Astrocyte of the spinal cord (primary cell): ENCODE measurements around the gene SNAP47.
A peak's percentile ranks its signal among the peaks of the same experiment; 100 is the strongest.

Source experiments
- DNase-seq: peaks from one replicate; pipeline ENCODE4 v3.0.0; 2011; ENCODE audit warnings: low read depth, low spot score
- H3K4me3 ChIP-seq: 2 replicates; pipeline ENCODE4 v1.5.1; 2011; ENCODE audit warnings: low read depth, mild to moderate bottlenecking, low read length, moderate library complexity
- in situ Hi-C: cut with HindIII; loops from 2 replicates; pipeline ENCODE4 v1.10.0; 2017; ENCODE audit warnings: low sequenced_read_pairs
- TF ChIP-seq, protein P1 (sequence below): IDR thresholded peaks from 2 replicates; pipeline ENCODE4 v1.5.1; 2012; ENCODE audit warnings: low read depth, mild to moderate bottlenecking, low read length, inconsistent platforms

SNAP47 gene

DNA sequence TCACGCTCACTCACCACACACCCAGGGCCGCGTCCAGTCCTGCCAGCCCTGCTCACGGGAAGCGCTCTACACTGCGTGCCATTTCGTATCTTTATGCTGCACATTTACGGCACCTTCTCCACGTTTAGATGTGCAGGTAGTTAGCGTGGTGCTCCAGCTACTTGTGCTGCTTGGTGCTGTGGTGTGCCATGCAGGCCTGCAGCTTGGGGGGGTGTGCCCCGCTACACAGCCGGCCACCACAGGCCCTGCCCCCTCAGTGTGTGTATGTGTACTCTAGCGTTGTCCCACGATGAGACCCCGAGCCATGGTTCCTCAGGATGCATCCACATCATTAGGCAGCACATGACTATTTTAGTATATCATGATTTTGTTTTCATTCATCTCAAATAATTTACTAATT, 38.3 kb downstream of the SNAP47 start:
- no peak for DNase-seq
- in situ Hi-C loops = no loop called here
- TF ChIP-seq, protein P1, sequence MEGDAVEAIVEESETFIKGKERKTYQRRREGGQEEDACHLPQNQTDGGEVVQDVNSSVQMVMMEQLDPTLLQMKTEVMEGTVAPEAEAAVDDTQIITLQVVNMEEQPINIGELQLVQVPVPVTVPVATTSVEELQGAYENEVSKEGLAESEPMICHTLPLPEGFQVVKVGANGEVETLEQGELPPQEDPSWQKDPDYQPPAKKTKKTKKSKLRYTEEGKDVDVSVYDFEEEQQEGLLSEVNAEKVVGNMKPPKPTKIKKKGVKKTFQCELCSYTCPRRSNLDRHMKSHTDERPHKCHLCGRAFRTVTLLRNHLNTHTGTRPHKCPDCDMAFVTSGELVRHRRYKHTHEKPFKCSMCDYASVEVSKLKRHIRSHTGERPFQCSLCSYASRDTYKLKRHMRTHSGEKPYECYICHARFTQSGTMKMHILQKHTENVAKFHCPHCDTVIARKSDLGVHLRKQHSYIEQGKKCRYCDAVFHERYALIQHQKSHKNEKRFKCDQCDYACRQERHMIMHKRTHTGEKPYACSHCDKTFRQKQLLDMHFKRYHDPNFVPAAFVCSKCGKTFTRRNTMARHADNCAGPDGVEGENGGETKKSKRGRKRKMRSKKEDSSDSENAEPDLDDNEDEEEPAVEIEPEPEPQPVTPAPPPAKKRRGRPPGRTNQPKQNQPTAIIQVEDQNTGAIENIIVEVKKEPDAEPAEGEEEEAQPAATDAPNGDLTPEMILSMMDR = no peak
- no peak overlapping the region for H3K4me3 ChIP-seq

DNA sequence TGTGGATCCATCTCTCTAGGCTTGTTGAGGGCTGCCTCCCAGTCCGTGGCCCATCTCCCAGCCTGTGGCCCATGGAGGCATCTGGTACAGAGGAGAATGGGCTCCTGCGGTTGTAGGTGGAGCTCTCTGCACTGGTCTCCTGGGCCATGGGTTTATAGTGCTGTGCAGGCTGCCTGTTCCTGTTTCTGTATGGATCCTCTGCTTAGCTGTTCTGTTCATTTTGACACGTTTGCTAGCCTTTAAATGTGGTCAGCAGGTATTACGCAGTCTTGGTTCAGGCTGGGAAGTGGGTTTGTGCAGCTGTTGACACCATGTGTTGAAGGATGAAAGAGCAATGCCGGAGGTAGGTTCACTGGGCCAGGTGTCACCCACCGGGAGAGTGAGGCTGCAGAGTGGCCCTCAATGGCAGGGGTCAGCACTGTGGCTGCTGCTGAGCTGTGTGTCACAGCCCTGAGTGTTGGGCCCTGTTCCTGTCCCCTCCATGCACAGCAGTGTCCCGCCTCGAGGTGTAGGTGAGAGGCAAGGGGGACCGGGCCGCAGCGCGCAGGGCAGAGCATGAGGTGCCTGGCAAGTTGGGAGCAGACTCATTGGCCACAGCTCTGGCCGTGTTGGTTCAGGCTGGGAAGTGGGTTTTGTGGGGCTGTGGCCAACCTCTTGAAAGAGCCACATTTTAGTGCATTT, 39.0 kb downstream of the SNAP47 start:
- in situ Hi-C loops = no loop called here
- no peak overlapping the region for H3K4me3 ChIP-seq
- TF ChIP-seq, protein P1 = no peak
- no peak for DNase-seq

DNA sequence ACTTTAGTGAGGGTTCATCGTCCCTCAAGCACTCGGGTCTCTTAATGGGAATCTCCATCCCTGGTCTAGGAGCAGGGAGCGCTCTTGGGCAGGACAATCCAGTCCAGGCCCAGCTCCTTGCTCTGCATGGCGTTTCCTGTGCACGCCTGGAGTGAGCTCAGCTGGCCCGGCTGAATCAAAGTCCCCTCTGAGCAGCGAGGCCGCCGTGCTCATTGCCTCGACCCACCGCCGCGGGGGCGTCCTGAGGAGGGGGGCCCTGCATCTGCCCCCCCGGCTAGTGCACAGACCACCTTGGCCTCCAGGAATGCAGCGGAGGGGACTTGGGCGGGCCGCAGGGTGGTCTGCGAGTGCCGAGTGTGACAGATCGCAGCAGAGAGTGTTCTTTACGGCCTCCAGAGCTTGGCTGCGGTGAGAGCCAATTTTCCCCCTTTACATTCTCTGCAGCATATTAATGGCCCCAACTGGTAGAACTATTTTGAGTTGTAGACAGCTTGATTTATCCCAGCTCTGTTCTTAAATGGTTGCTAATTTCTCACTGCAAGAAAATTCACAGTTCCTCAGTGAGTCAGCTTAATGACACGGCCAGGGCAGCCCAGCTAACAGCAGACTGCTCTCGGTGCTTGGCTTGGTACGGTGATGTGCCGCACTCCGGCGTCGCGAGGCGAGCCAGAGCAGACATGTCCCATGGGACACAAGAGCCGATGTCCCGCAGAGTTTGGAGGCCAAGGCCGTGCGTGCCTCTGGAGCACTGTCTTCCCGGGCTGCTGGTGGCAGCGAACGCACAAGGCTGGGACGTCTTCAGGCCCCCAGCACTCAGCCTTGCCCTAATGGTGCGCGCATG, 39.8 kb downstream of the SNAP47 start:
- no peak overlapping the region for H3K4me3 ChIP-seq
- in situ Hi-C loops = no loop called here
- TF ChIP-seq, protein P1 = no peak
- DNase-seq = peak; percentile 74

DNA sequence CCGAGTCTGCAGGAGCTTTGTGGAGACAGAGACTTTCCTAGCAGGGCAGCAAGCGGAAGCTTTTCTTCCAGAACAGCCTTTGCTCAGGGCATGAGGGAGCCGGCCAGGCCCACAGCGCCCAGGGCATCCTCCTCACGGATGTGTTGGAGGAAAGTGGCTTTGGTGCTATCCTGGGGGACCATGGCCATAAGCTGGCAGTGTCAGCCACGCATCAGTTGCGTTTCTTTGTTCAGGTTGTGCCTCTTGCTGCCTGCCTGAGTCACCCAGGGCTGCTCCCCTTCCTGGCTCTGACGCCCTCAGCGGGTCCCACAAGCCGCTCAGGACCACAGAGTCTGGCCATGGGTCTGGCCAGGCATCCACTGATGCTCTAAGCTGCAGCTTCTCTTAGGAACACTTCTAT, 40.6 kb downstream of the SNAP47 start:
- peak; percentile 47 for DNase-seq
- TF ChIP-seq, protein P1 = no peak
- in situ Hi-C loops = no loop called here
- H3K4me3 ChIP-seq = no peak overlapping the region

DNA sequence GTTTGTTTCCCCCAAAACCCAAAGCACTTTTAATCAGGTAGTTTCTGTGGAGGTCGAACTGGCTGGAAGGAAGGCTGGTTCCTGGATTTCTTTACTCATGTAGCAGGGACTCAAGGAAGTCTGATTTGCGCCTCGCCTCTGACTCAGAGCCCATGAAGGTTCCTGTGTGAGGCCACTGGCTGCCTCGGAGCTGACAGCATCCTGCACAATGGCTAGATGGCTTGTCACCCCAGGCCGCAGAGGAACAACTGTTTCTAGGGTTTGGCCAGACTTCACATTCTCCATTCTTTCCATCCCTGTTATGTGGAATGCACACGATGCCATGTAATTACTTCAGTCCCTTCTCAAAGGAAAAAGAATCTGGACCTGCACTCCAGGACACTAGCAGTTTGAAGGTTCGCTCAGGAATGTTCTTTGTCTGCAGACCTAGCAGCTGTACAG, 41.1 kb downstream of the SNAP47 start:
- H3K4me3 ChIP-seq = no peak overlapping the region
- TF ChIP-seq, protein P1 = no peak
- peak; percentile 92 for DNase-seq
- in situ Hi-C loops = no loop called here

DNA sequence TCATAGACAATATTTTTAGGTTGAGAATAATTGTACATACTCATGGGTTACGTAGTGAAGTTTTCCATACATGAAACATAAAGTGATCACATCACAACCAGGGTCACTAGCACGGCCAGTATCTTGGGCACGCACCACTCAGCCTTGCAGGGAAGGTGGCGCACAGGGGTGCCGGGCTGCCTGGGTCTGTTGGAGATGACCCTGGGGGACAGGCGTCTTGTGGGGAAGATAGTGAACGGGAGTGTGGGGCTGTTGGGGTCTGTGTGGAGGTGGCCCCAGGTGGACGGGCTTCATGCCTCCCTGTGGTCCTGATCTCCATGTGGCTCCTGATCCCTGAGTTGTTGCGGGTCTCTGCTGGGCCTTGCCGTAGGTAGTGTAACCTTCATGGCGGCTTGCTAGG, 41.9 kb downstream of the SNAP47 start:
- TF ChIP-seq, protein P1 = no peak

More for the DNA sequence above, 41.9 kb downstream of the SNAP47 start:
- no peak for DNase-seq
- in situ Hi-C loops = no loop called here
- H3K4me3 ChIP-seq = no peak overlapping the region
